Ovary (tissue), 3 donors: ENCODE measurements around the gene SPSB1.

Experiments used
- POLR2A ChIP-seq: fragments of 450-650 bp; IDR thresholded peaks from one replicate; pipeline ENCODE4 v1.6.1; 2017; ENCODE audit warnings: antibody characterized with exemption, mild to moderate bottlenecking, moderate library complexity
- TF ChIP-seq, protein P1 (sequence below), 3 donors: fragments of 450-650 bp in 2 of 3; fragments of 200-600 bp in 1 of 3; IDR thresholded peaks; one replicate each; pipeline versions ENCODE4 v1.5.1 to v1.8.0; 2016 to 2022; ENCODE audit warnings: antibody characterized with exemption in 3 of 3, mild to moderate bottlenecking in 1 of 3
- donor health status: DM: no; HTN: no; CAD: no.

DNA sequence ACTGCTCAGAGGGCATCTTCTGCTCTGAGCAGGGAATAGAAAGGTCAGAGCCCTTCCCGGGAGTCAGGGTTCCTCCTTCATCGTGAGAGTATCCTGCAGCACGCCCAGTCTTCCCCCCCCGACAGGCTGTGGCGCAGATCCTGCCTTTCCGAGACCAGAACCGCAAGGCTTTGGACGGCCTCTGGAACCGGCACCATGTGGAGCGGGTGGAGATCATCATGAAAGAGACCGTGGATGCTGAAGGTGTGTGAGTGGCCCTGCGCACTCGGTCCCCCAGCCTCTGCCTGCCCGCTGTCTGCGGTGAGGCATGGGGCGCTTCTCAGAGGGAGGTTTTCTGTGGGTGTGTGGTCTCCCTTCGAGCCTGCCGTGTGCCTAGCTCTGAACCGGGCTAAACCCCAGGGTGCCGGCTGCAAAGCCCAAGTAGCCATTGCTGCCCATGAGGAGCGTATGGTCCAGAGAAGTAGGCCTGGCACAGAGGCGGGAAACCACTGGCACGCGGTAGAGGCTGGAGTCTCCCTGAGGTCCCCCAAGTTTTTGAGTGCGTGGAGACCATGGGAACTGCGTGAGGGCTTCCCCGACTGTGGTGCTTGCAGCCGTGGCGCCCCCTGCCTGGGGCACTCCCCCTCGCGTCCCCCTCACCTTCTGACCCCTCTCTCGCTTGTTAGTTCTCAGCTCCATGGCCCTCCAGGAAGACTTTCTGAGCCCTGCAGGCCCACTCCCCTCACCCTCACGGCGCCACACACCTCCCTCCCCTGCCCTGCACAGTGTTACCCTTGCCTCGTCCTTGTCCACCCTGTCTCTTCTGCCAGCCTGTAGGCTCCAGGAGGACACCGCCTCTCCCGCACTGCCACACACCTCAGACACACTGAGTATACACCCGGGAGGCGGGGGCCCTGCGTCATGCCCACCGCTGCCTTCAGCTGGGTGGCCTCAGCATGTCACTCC, 45.6 kb upstream of the SPSB1 start:
- TF ChIP-seq, protein P1, sequence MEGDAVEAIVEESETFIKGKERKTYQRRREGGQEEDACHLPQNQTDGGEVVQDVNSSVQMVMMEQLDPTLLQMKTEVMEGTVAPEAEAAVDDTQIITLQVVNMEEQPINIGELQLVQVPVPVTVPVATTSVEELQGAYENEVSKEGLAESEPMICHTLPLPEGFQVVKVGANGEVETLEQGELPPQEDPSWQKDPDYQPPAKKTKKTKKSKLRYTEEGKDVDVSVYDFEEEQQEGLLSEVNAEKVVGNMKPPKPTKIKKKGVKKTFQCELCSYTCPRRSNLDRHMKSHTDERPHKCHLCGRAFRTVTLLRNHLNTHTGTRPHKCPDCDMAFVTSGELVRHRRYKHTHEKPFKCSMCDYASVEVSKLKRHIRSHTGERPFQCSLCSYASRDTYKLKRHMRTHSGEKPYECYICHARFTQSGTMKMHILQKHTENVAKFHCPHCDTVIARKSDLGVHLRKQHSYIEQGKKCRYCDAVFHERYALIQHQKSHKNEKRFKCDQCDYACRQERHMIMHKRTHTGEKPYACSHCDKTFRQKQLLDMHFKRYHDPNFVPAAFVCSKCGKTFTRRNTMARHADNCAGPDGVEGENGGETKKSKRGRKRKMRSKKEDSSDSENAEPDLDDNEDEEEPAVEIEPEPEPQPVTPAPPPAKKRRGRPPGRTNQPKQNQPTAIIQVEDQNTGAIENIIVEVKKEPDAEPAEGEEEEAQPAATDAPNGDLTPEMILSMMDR (IDR thresholded peaks at IDR 0.05): no peak
- TF ChIP-seq POLR2A: no peak
